BE2C (cell line): ENCODE data around the gene TMEM132C.

ENCODE experiments used
- DNase-seq: peaks from one replicate; pipeline ENCODE4 v3.0.0-alpha.2; 2020
- H3K27me3 ChIP-seq: fragments of 250-450 bp; sonication (Bioruptor Pico); 2 replicates; pipeline ENCODE4 v1.5.1; 2020; ENCODE audit warnings: mild to moderate bottlenecking
- H3K36me3 ChIP-seq: fragments of 250-450 bp; sonication (Bioruptor Pico); 2 replicates; pipeline ENCODE4 v1.5.1; 2020; ENCODE audit warnings: mild to moderate bottlenecking
- H3K4me1 ChIP-seq: fragments of 250-450 bp; sonication (Bioruptor Pico); 2 replicates; pipeline ENCODE4 v1.5.1; 2020
- H3K4me3 ChIP-seq: 2 replicates; pipeline ENCODE4 v1.5.1; 2011; ENCODE audit warnings: low read depth, low read length
- H3K9me3 ChIP-seq: fragments of 250-450 bp; sonication (Bioruptor Pico); 2 replicates; pipeline ENCODE4 v1.5.1; 2020
- CTCF ChIP-seq: IDR thresholded peaks from 2 replicates; pipeline ENCODE4 v1.5.1; 2012; ENCODE audit warnings: mild to moderate bottlenecking, low read depth, low read length

The TMEM132C gene

GRCh38 chr12:128571906-128572810, 305.2 kb downstream of the TMEM132C start:
- Histone ChIP-seq H3K36me3 (no peaks in the 10 kb centered on the region), H3K4me1 (no peaks in the 10 kb centered on the region), H3K4me3 (no peak overlapping the region), H3K27me3 (no peaks in the 10 kb centered on the region), H3K9me3 (no peaks in the 10 kb centered on the region)
- DNase-seq: no peak
- TF ChIP-seq CTCF: no peak

GRCh38 chr12:128573907-128574306, 306.9 kb downstream of the TMEM132C start:
- Histone ChIP-seq H3K36me3 (no peaks in the 10 kb centered on the region), H3K4me1 (no peaks in the 10 kb centered on the region), H3K9me3 (no peaks in the 10 kb centered on the region), H3K27me3 (no peaks in the 10 kb centered on the region), H3K4me3 (no peak overlapping the region)
- no peak for TF ChIP-seq CTCF
- no peak for DNase-seq

- Histone ChIP-seq H3K9me3 (no peaks in the 10 kb centered on the region), H3K4me3 (no peak overlapping the region), H3K4me1 (no peaks in the 10 kb centered on the region), H3K27me3 (no peaks in the 10 kb centered on the region), H3K36me3 (no peaks in the 10 kb centered on the region)
- no peak for DNase-seq
- TF ChIP-seq CTCF: no peak
Measured at GRCh38 chr12:128578045-128578444, 311.1 kb downstream of the TMEM132C start.

- H3K36me3 ChIP-seq: no peaks in the 10 kb centered on the region
- no peaks in the 10 kb centered on the region for H3K27me3 ChIP-seq
- no peak overlapping the region for H3K4me3 ChIP-seq
- H3K9me3 ChIP-seq: no peaks in the 10 kb centered on the region; the same call in 1 of the 2 replicates
- H3K4me1 ChIP-seq: no peaks in the 10 kb centered on the region
- no peak for DNase-seq
- no peak for TF ChIP-seq CTCF
Measured at GRCh38 chr12:128581321-128581761, 314.4 kb downstream of the TMEM132C start.

GRCh38 chr12:128583453-128583852, 316.5 kb downstream of the TMEM132C start:
- Histone ChIP-seq H3K27me3 (no peaks in the 10 kb centered on the region), H3K4me1 (no peaks in the 10 kb centered on the region), H3K4me3 (no peak overlapping the region), H3K36me3 (no peaks in the 10 kb centered on the region), H3K9me3 (no peaks in the 10 kb centered on the region; the same call in 1 of the 2 replicates)
- TF ChIP-seq CTCF: no peak
- no peak for DNase-seq

GRCh38 chr12:128586451-128587029, 319.6 kb downstream of the TMEM132C start:
- no peak for DNase-seq
- no peak overlapping the region for H3K4me3 ChIP-seq
- TF ChIP-seq CTCF: no peak
- no peaks in the 10 kb centered on the region for H3K36me3 ChIP-seq
- H3K9me3 ChIP-seq: no peaks in the 10 kb centered on the region; the same call in 1 of the 2 replicates
- H3K27me3 ChIP-seq: no peaks in the 10 kb centered on the region
- H3K4me1 ChIP-seq: no peaks in the 10 kb centered on the region
